GM13977 (cell line): ENCODE measurements around the gene FAM187B.

Experiments used
- DNase-seq: peaks from one replicate; pipeline ENCODE4 v3.0.0; 2012; ENCODE audit warnings: low spot score
- CTCF ChIP-seq: IDR thresholded peaks from 2 replicates; pipeline ENCODE4 v1.5.1; 2012; ENCODE audit warnings: mild to moderate bottlenecking, control low read depth; ENCODE audit not compliant: insufficient read depth; ENCODE audit errors: extremely low read depth, missing control alignments
- in situ Hi-C: fragments of 300-500 bp; cut with MboI; formaldehyde crosslinking; loops from one replicate; pipeline ENCODE4 v1.12.0; 2022; ENCODE audit warnings: low sequenced_read_pairs, low pct_unique_long_range_greater_than_20kb, mixed read lengths, inconsistent platforms; ENCODE audit not compliant: unreplicated experiment

The FAM187B gene

GRCh38 chr19:35261356-35262100 lies 33.0 kb upstream of the FAM187B start:
- in situ Hi-C loops, result no loop called here
- no peak for TF ChIP-seq CTCF
- DNase-seq, result no peak

- no peak for DNase-seq
- in situ Hi-C loops, result no loop called here
- no peak for TF ChIP-seq CTCF
Observed at GRCh38 chr19:35260694-35261304, 32.3 kb upstream of the FAM187B start.

- in situ Hi-C loops, result no loop called here
- DNase-seq, result no peak
- TF ChIP-seq CTCF, result no peak
Observed at GRCh38 chr19:35257113-35257461, 28.5 kb upstream of the FAM187B start.

GRCh38 chr19:35256566-35256965 lies 28.0 kb upstream of the FAM187B start:
- no peak for TF ChIP-seq CTCF
- in situ Hi-C loops, result no loop called here
- no peak for DNase-seq

GRCh38 chr19:35254341-35255297 lies 26.1 kb upstream of the FAM187B start:
- in situ Hi-C loops, result no loop called here
- DNase-seq, result no peak
- no peak for TF ChIP-seq CTCF
